ENCODE data around the gene SLC9A6. TPM values are rescaled to one million over a fixed set of nuclear protein-coding genes. Genes with fewer than 3 reads are reported as not detected.
"Not testable (repeated sequence)": the region's sequence is repeated elsewhere in the genome, so short reads cannot be mapped to it uniquely, and the experiment has no call there.

The SLC9A6 gene
- total RNA-seq, 1 donor from 2014 or later: 19.0 TPM

DNA sequence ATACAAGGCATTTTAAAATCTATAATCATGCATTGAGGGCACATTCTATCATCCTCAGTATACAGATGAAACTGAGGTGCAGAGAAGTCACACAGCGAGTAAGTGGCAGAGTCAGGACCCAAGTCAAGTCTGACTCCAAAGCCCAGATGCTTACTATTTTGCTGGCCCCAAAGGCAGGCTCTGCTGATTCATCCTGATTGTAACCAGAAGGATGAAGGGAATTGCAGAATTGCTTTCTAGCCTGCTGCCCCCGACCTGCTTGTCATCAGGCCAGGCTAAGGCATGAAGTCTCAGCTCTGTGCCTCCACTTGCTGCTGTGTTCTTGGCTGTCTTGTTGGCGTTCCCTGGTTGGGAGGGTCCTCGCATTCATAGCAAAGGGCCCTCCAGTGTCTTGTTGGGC lies 62.7 kb downstream of the SLC9A6 start:
- TF ChIP-seq, protein P1, sequence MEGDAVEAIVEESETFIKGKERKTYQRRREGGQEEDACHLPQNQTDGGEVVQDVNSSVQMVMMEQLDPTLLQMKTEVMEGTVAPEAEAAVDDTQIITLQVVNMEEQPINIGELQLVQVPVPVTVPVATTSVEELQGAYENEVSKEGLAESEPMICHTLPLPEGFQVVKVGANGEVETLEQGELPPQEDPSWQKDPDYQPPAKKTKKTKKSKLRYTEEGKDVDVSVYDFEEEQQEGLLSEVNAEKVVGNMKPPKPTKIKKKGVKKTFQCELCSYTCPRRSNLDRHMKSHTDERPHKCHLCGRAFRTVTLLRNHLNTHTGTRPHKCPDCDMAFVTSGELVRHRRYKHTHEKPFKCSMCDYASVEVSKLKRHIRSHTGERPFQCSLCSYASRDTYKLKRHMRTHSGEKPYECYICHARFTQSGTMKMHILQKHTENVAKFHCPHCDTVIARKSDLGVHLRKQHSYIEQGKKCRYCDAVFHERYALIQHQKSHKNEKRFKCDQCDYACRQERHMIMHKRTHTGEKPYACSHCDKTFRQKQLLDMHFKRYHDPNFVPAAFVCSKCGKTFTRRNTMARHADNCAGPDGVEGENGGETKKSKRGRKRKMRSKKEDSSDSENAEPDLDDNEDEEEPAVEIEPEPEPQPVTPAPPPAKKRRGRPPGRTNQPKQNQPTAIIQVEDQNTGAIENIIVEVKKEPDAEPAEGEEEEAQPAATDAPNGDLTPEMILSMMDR (IDR thresholded peaks at IDR 0.05): no peak
- peaks cover 3% of the 10 kb centered on the region for H3K36me3 Mint-ChIP-seq (ENCODE audit: low read depth)
- peaks cover 34% of the 10 kb centered on the region for H3K4me1 Mint-ChIP-seq (ENCODE audit: low read depth)
- peaks cover 16% of the 10 kb centered on the region for H3K9me3 Mint-ChIP-seq (ENCODE audit: low read depth)
- no peak for DNase-seq (ENCODE audit: low spot score)
- H3K4me3 Mint-ChIP-seq (ENCODE audit: unreplicated experiment): no peak overlapping the region
- H3K27me3 Mint-ChIP-seq (ENCODE audit: low read depth): no peaks in the 10 kb centered on the region
- no peak overlapping the region for H3K27ac Mint-ChIP-seq (ENCODE audit: unreplicated experiment)

DNA sequence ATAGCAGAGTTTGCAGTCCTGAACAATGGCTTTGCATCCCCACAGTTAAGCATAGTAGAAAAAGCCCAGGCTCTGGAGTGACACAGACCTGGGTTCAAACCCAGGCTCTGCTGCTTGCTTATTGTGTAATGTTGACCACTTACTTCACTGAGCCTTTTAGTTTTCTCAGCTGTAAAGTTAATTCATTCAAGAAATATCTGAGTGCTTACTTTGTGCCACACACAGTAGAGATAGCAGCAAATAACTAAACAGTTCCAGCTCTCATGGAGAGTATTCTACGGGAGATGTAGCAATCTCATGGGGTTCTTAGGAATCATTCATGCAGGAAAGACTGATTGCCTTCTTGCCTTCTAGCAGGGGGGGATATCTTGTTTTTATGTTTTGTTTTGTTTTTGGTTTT lies 63.2 kb downstream of the SLC9A6 start:
- Mint-ChIP-seq H3K9me3 (ENCODE audit: low read depth) (peaks cover 16% of the 10 kb centered on the region), H3K4me1 (ENCODE audit: low read depth) (peaks cover 36% of the 10 kb centered on the region), H3K4me3 (ENCODE audit: unreplicated experiment) (no peak overlapping the region), H3K27me3 (ENCODE audit: low read depth) (no peaks in the 10 kb centered on the region), H3K27ac (ENCODE audit: unreplicated experiment) (peak overlapping the region; percentile 32), H3K36me3 (ENCODE audit: low read depth) (peaks cover 3% of the 10 kb centered on the region)
- TF ChIP-seq, protein P1 (IDR thresholded peaks at IDR 0.05): no peak
- DNase-seq (ENCODE audit: low spot score): no peak

DNA sequence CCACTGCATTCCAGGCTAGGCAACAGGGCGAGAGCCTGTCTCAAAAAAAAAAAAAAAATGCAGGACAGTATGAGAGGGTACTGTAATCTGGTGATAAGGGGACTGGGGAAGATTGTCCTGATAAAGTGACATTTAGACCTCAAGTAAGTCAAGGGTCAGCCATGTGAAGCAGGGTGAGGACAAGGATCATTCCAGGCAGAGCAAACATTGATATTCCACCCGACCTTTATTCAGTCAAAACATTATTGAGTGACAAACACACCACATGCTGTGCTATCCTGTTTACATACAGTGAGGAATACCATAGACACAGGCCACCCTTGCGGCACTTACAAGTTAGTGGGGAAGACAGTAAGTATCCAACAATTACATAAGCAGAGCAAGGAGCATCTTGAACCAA lies 64.4 kb downstream of the SLC9A6 start:
- H3K9me3 Mint-ChIP-seq (ENCODE audit: low read depth): peaks cover 11% of the 10 kb centered on the region
- no peak overlapping the region for H3K27ac Mint-ChIP-seq (ENCODE audit: unreplicated experiment)
- H3K4me1 Mint-ChIP-seq (ENCODE audit: low read depth): peaks cover 38% of the 10 kb centered on the region
- TF ChIP-seq, protein P1 (IDR thresholded peaks at IDR 0.05): no peak
- H3K36me3 Mint-ChIP-seq (ENCODE audit: low read depth): no peaks in the 10 kb centered on the region
- DNase-seq (ENCODE audit: low spot score): no peak
- H3K27me3 Mint-ChIP-seq (ENCODE audit: low read depth): no peaks in the 10 kb centered on the region
- no peak overlapping the region for H3K4me3 Mint-ChIP-seq (ENCODE audit: unreplicated experiment)

DNA sequence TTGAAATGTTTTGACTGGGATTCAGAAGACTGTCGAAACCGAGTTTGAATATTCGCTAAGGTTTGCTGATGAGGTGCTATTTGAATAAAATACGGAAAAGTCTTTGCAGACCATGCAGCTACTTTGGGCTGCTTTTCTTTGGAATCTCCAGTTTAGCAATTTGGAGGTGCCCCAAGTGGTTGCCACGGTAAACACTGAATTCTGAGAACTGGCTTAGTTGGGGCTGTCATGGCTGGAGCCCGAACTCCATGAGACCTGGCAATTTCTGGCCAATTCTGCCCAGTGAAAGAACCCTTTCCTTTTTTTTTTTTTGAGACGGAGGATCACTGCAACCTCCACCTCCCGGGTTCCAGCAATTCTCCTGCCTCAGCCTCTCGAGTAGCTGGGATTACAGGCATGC lies 65.6 kb downstream of the SLC9A6 start:
- peaks cover 51% of the 10 kb centered on the region for H3K4me1 Mint-ChIP-seq (ENCODE audit: low read depth)
- H3K27me3 Mint-ChIP-seq (ENCODE audit: low read depth); H3K36me3 Mint-ChIP-seq (ENCODE audit: low read depth); H3K4me3 Mint-ChIP-seq (ENCODE audit: unreplicated experiment); DNase-seq (ENCODE audit: low spot score); H3K27ac Mint-ChIP-seq (ENCODE audit: unreplicated experiment): not testable (repeated sequence)
- peaks cover 11% of the 10 kb centered on the region for H3K9me3 Mint-ChIP-seq (ENCODE audit: low read depth)

DNA sequence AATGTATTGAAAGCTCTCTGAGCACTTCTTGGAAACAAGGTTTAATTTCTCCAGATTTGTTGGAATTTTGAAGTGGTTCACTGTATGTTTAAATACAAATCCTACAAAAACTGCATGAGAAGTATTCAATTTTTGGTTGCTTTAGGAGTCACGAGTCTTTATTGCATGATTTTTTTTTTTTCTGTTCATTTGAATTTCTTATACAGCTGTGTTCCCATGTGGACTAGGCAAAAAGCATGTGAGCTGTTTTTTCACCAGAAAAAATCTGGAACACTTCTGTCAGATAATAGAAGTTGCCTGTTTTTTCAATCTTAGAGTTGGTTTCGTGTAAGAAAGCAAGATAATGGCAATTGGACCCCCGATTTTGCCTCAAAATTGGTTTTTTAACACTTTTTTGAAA lies 66.4 kb downstream of the SLC9A6 start:
- Mint-ChIP-seq H3K27ac (ENCODE audit: unreplicated experiment) (peak overlapping the region; percentile 4), H3K36me3 (ENCODE audit: low read depth) (no peaks in the 10 kb centered on the region), H3K9me3 (ENCODE audit: low read depth) (peaks cover 11% of the 10 kb centered on the region), H3K4me3 (ENCODE audit: unreplicated experiment) (no peak overlapping the region), H3K4me1 (ENCODE audit: low read depth) (peaks cover 53% of the 10 kb centered on the region), H3K27me3 (ENCODE audit: low read depth) (no peaks in the 10 kb centered on the region)
- TF ChIP-seq, protein P1 (IDR thresholded peaks at IDR 0.05): no peak
- DNase-seq (ENCODE audit: low spot score): no peak

DNA sequence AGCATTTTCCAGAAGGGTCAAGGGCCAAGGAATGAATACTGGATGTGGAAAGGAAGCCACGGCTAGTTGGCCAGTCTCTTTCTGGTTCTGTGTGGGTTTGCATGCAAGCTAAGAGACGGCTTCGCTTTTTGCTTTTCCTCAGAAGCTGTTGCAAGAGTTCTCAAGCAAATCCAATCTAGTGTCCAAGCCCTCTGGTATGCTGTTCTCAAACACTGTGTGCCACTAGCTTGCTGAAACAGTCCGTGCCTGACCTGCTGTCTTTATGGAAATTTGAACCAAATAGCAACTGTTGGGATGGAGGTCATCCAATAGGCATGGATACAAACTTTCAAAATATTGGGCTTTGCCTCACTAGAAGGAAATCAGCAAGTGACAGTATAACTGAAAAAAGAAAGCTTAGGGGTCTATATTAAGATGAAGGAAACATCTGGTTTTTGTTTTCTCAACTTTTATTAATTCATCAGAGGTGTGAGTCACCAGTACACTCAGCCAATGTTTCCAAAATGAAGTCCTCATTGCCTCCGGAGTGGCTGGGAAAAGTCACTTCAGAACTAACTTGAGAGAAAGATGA lies 70.5 kb downstream of the SLC9A6 start:
- Mint-ChIP-seq H3K27me3 (ENCODE audit: low read depth) (no peaks in the 10 kb centered on the region), H3K9me3 (ENCODE audit: low read depth) (no peaks in the 10 kb centered on the region), H3K4me3 (ENCODE audit: unreplicated experiment) (no peak overlapping the region), H3K4me1 (ENCODE audit: low read depth) (peaks cover 57% of the 10 kb centered on the region), H3K36me3 (ENCODE audit: low read depth) (no peaks in the 10 kb centered on the region), H3K27ac (ENCODE audit: unreplicated experiment) (peak overlapping the region; percentile 95)
- no peak for DNase-seq (ENCODE audit: low spot score)
- TF ChIP-seq, protein P1 (IDR thresholded peaks at IDR 0.05): no peak
